A172 (cell line): ENCODE data around the gene COX18. TPM values are rescaled to one million over a fixed set of nuclear protein-coding genes. Genes with fewer than 3 reads are reported as not detected.

ENCODE experiments used
- DNase-seq: peaks from one replicate; pipeline ENCODE4 v3.0.0-alpha.2; 2015; ENCODE audit warnings: low spot score
- total RNA-seq: library from RNA; depleted of rRNA; stranded (reverse); fragments of >200 nt; shearing (Covaris generic); gene quantifications from 2 replicates; pipeline ENCODE4 v1.2.3, GENCODE V29; 2014

COX18 gene
- total RNA-seq, 1 experiment from 2014 or later, result 22.8 TPM

- DNase-seq, result no peak
Observed at GRCh38 chr4:73053974-73054480, 15.5 kb downstream of the COX18 start.

- no peak for DNase-seq
Observed at GRCh38 chr4:73053076-73053475, 16.4 kb downstream of the COX18 start.

DNA sequence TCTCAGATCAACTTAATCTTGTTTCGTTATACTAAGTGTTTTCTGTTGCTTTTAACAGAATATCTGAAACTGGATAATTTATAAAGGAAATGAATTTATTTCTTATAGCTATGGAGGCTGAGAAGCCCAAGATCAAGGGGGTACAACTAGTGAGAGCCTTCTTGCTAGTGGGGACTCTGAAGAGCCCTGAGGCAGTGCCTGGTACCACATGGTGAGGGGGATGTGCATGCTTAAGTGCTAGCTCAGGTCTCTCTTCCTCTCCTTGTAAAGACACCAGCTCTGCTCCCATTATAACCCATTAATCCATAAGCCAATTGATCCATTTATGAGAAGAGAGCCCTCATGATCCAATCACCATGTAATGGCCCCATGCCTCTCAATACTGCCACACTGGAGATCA is 17.9 kb downstream of the COX18 start:
- no peak for DNase-seq

GRCh38 chr4:73045879-73046278 is 23.6 kb downstream of the COX18 start:
- DNase-seq, result no peak

- no peak for DNase-seq
Observed at GRCh38 chr4:73037057-73037456, 32.5 kb downstream of the COX18 start.

DNA sequence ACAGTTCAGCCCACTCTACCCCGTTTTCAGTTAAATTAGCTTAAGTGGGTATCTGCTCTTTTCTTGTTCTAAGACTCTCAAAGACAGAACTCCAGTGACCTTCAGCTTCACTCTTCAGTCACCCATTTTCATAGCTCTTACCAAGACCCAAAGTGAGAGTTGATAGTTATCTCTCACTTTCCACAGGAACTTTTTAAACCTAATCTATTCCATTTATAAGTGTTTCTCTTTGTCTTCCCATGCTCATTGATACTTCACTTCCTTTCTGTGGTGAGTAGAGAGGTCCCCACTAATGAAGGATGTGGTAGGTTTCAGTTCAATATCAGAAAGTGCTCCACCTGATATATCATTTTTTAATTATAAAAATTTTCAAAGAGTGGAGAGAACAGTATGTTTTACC is 33.4 kb downstream of the COX18 start:
- no peak for DNase-seq

- DNase-seq, result no peak
Observed at GRCh38 chr4:73034896-73035295, 34.6 kb downstream of the COX18 start.

- DNase-seq, result no peak
Observed at GRCh38 chr4:73028621-73029020, 40.9 kb downstream of the COX18 start.

GRCh38 chr4:73021634-73022033 is 47.9 kb downstream of the COX18 start:
- peak; percentile 7 for DNase-seq

DNA sequence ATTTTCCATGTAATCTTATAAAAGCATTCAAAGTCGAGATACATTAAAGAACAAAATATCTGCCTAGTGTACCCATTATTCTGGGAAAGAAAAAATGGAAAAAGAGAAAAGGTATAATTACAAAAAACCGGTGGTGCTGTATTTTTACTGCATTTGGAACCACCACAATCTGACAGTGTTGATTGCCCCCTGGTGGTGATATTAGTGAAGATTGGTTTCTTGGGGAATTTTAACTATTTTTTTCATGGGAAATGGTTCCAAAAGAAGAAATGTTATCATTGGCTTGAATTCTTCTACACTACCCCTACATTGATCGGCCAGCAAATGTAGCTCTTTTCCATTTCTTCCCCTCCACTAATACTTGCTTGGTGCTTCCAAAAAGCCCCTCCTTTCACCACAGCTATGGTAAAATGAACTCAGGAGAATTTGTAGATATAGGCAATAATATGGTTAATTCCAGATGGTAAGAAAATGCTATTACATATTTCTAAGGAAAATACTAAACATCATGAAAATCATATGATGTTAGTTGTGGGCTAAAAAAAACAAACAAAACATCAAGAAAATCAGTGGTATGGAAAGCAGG is 50.0 kb downstream of the COX18 start:
- peak; percentile 18 for DNase-seq

DNA sequence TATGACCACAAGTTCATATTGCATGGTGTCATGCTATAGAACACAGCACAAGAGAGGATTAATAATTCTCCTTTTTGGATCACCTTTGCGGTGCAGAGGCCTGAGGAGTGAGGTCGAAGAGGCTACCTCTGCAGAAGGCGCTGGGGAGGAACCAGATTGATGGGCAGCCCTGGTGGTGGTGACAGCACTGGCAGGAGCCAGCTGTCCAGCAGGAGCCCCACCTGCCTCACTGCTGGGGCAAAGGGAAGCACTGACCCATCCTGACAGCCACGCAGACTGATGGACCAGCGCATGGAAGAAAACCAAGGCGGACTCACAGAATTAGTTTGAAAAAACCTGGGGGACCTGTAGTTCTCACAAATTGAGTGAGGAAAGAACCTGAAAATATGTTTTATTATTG is 50.9 kb downstream of the COX18 start:
- no peak for DNase-seq

DNA sequence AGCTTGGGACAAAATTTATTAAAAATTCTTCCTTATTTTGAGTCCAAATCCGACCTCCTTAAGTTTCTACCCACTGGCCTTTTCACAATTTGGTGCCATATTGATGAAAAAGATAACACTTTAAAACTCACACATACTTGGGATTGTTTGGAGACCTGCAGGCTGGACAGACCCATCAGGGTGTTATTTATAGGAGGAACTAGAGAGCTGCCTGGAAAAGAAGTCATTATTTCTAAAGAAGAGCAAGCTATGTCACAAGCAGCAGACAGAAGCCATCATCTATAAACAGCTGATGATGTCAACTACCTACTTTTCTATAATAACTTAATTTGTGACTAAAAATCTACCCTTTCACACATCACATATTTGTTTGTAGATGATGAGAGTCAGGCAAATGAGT is 56.2 kb downstream of the COX18 start:
- DNase-seq, result no peak

- DNase-seq, result no peak
Observed at GRCh38 chr4:73012673-73013072, 56.8 kb downstream of the COX18 start.

DNA sequence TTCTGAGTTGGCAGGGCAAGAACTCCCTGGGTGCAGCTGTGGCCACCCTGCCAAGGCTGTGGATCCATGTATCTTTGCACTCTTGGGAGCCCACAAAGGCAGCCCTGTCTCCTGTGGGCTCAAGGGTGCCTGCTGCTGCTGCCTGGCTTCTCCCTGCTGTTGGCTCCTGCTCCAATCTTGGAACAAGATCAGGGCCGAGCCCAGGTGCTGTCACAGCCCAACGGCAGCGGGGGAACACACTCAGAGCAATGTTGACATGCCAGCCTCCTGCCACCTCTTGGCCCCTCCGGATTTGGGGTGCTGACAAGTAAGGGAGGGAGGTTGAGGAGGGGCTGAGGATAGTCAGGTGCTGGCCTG is 57.9 kb downstream of the COX18 start:
- no peak for DNase-seq

DNA sequence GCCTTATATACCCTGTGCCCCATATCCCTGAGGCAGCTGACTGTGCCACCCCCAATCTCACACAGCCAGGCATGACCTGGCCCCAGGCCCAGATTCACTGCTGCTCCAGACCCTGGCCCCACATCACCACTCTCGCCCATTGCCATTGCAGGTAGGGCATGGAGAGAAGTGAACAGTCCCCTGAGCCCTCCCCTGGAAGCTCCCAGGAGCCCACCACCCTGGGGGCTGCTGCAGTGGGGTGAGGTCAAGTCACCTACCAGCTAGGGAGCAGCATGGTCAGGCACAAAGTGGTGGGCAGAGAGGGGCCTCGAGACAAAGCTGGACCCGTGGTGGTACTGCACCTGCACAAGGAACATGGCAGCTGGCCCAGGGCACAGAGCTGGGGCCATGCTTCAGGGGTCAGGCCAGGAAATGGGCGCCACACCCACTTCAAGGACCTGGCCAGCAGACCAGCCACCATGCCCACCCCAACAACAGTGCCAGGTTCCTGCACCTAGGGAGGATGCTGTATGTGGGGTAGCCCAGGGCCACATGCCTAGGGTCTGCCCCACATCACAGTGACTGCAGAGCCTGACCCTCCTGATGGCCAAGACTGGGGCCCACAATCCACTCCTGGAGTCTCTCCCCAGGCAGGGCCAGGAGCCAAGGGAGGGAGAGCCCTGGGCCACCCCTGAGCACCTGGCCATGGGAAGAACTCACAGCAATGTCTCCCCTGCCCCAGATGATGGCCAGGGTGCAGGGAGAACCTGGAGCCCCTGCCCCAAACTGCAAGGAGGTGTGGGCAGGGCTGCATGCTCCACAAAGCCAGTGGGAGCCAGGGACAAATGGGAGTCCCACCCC is 58.5 kb downstream of the COX18 start:
- DNase-seq, result no peak

DNA sequence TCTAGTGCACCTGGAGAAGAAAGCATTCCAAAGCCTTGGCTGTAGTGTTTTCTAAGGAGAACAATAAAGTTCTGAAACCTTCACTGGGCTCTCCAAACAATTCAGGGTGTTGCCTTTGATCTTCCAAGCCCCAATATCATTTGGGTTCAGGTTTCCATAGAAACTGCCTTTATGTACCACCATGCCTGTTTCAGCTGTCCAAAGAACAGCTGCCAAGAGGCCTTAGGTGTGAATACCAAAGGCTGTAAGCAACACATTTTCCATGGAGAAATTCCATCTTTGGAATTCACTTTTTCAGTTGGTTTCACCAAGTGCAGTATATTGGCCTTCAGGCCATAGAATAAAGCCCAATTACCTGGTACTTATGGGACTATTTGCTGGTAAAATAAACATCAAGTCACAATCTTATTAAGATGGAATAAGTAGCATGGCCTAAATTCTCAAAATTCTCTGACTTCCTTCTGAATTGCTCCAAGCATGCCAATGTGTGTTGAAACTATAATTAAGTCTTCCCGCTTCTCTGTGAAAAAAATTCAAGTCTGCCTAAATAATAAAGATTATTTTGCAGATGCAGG is 61.9 kb downstream of the COX18 start:
- no peak for DNase-seq

DNA sequence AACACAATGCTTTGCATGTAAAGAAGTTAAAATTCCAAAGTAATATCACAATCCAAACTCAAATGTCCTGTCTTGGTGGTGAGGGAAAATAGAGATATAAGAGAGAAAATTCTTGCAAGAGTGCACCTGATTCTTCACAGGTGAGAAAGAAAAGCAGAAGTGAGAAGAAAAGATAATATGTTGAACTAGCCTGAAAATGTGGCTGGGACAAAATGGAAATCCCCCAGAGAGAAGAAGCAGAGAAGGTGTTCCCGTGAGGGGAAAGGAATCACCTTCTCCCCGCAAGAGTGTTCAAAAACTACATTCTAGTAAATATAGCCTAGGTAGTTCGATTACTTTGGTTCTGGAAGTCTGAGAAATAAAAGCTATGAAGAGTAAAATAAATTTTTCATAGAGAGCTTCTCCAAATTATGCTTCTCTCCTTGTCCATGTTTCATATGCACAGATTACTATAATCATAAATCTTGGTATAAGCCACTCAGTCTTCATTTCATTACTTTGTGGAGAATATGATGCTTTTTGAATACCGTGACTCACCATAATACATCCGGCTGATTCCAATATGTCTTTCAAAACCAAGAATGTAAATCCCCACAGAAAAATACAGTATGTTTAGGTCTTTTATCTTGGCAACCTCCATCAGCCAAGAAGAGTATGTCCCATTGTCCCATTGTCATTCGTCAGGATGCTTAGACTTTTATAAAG is 63.1 kb downstream of the COX18 start:
- no peak for DNase-seq

DNA sequence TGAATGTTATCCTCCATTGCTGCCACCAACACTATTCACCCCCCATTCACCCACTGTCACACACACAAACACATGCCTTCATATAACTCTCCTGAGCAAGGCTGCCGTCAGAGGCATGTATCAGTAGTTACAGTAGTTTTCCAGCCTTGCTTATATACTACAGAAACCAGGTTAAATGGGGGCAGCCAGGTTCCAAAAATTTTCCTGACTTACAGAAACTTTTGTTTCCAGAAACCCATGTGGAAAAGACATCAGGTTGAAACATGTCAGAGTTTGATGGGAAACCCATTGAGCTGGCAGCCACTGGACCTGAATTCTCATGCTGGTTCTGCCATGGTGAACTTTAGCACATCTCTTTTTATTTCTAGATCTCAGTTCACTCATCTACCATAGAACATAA is 64.0 kb downstream of the COX18 start:
- no peak for DNase-seq
